Stimulated activated CD4-positive, alpha-beta T cell treated with anti-CD3 and anti-CD28 coated beads, Interleukin-4, amount 100 ng/mL, for 24 hours (primary cell): Measurements from ENCODE around the gene OGFOD1.
A peak's percentile ranks its signal among the peaks of the same experiment; 100 is the strongest.
"Not testable (repeated sequence)": the region's sequence is repeated elsewhere in the genome, so short reads cannot be mapped to it uniquely, and the experiment has no call there.

Experiments used
- DNase-seq: peaks from one replicate; pipeline ENCODE4 v3.0.0-alpha.2; 2020

The OGFOD1 gene

GRCh38 chr16:56481468-56482122 lies 30.2 kb downstream of the OGFOD1 start:
- no peak for DNase-seq

- no peak for DNase-seq
Observed at GRCh38 chr16:56482683-56483236, 31.4 kb downstream of the OGFOD1 start.

GRCh38 chr16:56483394-56483793 lies 32.0 kb downstream of the OGFOD1 start:
- DNase-seq: no peak

GRCh38 chr16:56488035-56488434 lies 36.7 kb downstream of the OGFOD1 start:
- DNase-seq: no peak

- not testable (repeated sequence) for DNase-seq
Observed at GRCh38 chr16:56488868-56489267, 37.5 kb downstream of the OGFOD1 start.

- no peak for DNase-seq
Observed at GRCh38 chr16:56491657-56492261, 40.4 kb downstream of the OGFOD1 start.

GRCh38 chr16:56493126-56493525 lies 41.8 kb downstream of the OGFOD1 start:
- DNase-seq: no peak

- no peak for DNase-seq
Observed at GRCh38 chr16:56493815-56494214, 42.5 kb downstream of the OGFOD1 start.

- no peak for DNase-seq
Observed at GRCh38 chr16:56505181-56505580, 53.8 kb downstream of the OGFOD1 start.

- DNase-seq: no peak
Observed at GRCh38 chr16:56506941-56507340, 55.6 kb downstream of the OGFOD1 start.

- no peak for DNase-seq
Observed at GRCh38 chr16:56510544-56510943, 59.2 kb downstream of the OGFOD1 start.

GRCh38 chr16:56512025-56512424 lies 60.7 kb downstream of the OGFOD1 start:
- DNase-seq: no peak

GRCh38 chr16:56513091-56513490 lies 61.7 kb downstream of the OGFOD1 start:
- DNase-seq: no peak

- DNase-seq: peak; percentile 42
Observed at GRCh38 chr16:56513972-56514371, 62.6 kb downstream of the OGFOD1 start.

GRCh38 chr16:56514845-56515244 lies 63.5 kb downstream of the OGFOD1 start:
- no peak for DNase-seq

- DNase-seq: no peak
Observed at GRCh38 chr16:56515665-56516064, 64.3 kb downstream of the OGFOD1 start.

- DNase-seq: no peak
Observed at GRCh38 chr16:56517206-56517605, 65.9 kb downstream of the OGFOD1 start.

GRCh38 chr16:56518425-56518824 lies 67.1 kb downstream of the OGFOD1 start:
- no peak for DNase-seq

GRCh38 chr16:56519459-56520250 lies 68.3 kb downstream of the OGFOD1 start, which contains the start of gene BBS2:
BBS2 (minus strand) TSS chr16:56520024; CDS start chr16:56519862, 162 bp downstream.
- DNase-seq: peak; percentile 92

GRCh38 chr16:56520251-56520577 lies 68.9 kb downstream of the OGFOD1 start:
- DNase-seq: no peak

GRCh38 chr16:56525236-56525635 lies 73.9 kb downstream of the OGFOD1 start:
- no peak for DNase-seq
